22Rv1 (cell line): Measurements from ENCODE around the gene VAMP5.

Experiments
- H3K27ac ChIP-seq: fragments of 450-650 bp; 2 replicates; pipeline ENCODE4 v1.5.1; 2017
- CTCF ChIP-seq: fragments of 450-650 bp; IDR thresholded peaks from 2 replicates; pipeline ENCODE4 v1.5.1; 2017; ENCODE audit warnings: mild to moderate bottlenecking
- ZFX ChIP-seq: fragments of 450-650 bp; IDR thresholded peaks from 2 replicates; pipeline ENCODE4 v1.6.1; 2017; ENCODE audit warnings: antibody characterized with exemption, borderline replicate concordance

The VAMP5 gene

GRCh38 chr2:85635636-85636035 is 51.4 kb downstream of the VAMP5 start:
- no peak overlapping the region for H3K27ac ChIP-seq
- no peak for TF ChIP-seq CTCF
- TF ChIP-seq ZFX = no peak

- TF ChIP-seq ZFX = no peak
- TF ChIP-seq CTCF = no peak
These were observed 58.5 kb downstream of the VAMP5 start for GRCh38 chr2:85642725-85643124.

More at GRCh38 chr2:85642725-85643124, 58.5 kb downstream of the VAMP5 start:
- no peak overlapping the region for H3K27ac ChIP-seq
